ENCODE data around the gene DUOX1.

DUOX1 gene

DNA sequence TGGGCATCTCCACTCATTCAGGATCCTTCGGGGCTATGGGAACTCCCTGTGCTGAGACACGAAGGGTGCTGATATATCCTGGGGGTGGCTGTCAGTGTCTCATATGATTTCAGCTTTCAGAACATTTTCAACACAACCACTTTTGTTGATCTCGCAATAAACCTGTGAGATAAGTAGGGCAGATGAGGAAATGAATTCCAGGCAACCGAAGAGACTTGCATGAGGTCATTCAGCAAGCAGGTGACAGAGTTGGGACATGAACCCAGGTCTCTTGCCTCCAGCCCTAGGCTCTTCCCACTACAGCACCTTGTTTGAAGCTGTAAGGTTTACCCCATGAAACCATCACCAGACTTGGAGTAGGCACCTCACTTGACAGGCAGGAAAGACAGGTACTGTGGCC lies 16.6 kb downstream of the DUOX1 start:
- peak; percentile 46 to 68 for DNase-seq (ENCODE audit: low read depth in 1 of 2, low spot score in 1 of 2)
- in situ Hi-C loops (cut with HindIII; ENCODE audit: low pct_unique_long_range_greater_than_20kb, low sequenced_read_pairs) = no loop called here
- no peak for TF ChIP-seq JUND (IDR thresholded peaks at IDR 0.05; ENCODE audit: low read depth)

DNA sequence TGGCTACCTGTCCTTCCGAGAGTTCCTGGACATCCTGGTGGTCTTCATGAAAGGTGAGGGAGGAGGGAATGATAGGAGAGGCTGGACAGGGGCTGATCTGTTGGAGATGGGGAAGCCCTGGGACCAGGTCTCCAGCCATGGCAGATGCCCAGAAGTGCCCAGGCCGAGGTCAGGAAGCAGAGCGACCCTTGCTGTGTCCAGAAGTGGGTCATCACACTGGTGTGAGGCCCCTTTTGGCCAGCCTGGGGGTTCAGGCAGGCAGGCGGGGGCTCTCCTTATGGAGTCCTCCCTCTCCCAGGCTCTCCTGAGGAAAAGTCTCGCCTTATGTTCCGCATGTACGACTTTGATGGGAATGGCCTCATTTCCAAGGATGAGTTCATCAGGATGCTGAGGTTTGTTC lies 17.8 kb downstream of the DUOX1 start:
- no peak for TF ChIP-seq JUND (IDR thresholded peaks at IDR 0.05; ENCODE audit: low read depth)
- in situ Hi-C loops (cut with HindIII; ENCODE audit: low pct_unique_long_range_greater_than_20kb, low sequenced_read_pairs) = no loop called here

DNA sequence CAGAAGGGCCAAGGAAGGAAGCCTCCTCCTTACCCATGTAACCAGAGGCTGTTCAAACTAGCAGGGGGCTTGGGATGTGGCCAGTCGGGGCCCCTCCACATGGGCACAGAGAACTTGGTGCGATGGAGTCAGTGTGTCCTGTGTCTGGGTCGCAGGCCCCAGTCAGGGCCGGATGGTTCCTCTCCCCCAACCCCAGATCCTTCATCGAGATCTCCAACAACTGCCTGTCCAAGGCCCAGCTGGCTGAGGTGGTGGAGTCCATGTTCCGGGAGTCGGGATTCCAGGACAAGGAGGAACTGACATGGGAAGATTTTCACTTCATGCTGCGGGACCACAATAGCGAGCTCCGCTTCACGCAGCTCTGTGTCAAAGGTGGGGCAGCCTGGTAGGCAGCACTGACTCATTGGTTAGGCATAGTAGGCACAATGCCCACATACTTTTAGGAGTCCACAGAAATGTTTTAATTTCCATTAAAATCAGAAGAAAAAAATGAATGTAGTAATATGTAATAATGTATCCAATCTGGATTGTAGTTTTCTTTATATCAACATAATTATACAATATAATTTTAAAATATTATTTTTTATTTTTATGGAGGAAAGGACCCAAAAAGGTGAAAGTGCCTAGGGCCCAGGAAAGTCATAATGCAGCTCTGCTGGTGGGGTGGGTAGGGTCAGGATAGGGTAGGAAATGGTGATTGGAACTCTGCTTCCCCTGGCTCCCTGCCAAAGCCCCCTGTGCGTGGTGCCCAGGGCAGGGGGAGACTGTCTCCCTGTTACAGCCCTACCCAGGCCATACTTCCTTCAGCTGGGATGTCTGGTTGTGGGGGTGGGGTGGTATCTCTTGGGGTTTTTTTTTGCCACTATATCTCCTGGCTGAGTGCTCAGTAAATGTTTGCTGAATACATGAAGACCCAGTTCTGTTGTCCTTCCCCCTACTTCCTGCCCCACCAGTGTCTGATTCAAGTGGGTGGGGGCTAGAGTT lies 18.6 kb downstream of the DUOX1 start:
- no peak for DNase-seq (ENCODE audit: low read depth in 1 of 2, low spot score in 1 of 2)
- in situ Hi-C loops (cut with HindIII; ENCODE audit: low pct_unique_long_range_greater_than_20kb, low sequenced_read_pairs) = no loop called here
- no peak for TF ChIP-seq JUND (IDR thresholded peaks at IDR 0.05; ENCODE audit: low read depth)

More for the DNA sequence above, 17.8 kb downstream of the DUOX1 start:
- no peak for DNase-seq (ENCODE audit: low read depth in 1 of 2, low spot score in 1 of 2)

DNA sequence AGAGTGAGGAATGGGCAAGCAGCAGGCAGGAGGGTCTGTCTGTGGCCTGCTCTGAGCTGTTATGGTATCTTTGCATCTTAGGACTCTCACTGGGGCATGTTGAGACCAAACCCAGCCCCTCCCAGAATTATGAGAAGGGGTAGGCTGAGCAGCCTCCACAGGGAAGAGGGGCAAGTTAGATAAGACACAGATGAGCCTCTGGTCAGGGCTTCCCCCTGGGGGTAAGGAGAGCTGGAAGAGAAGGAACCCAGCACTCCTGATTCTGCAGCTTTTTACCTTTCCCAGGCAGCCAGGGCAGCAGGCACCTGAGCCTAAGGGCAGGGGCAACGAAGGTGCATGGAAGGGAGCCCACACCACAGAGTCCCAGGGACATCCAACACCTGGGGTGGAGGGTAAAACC lies 19.3 kb downstream of the DUOX1 start:
- no peak for DNase-seq (ENCODE audit: low read depth in 1 of 2, low spot score in 1 of 2)
- no peak for TF ChIP-seq JUND (IDR thresholded peaks at IDR 0.05; ENCODE audit: low read depth)
- in situ Hi-C loops (cut with HindIII; ENCODE audit: low pct_unique_long_range_greater_than_20kb, low sequenced_read_pairs) = no loop called here

DNA sequence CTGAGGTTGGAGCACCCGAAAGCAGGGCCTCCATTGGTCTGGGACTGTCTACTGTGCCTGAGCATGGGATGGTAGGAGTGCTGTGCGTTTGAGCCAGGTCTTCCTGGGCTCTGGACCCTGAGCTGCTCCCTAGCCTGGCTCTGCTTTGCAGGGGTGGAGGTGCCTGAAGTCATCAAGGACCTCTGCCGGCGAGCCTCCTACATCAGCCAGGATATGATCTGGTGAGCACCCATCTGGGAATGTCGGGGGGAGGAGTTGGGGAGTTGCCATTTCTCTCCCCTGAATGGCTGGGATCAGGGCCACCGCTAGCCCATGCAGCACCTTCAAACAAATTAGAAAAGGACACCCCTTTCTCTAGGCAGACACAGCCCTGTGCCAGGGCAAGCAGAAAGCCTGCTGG lies 20.7 kb downstream of the DUOX1 start:
- no peak for TF ChIP-seq JUND (IDR thresholded peaks at IDR 0.05; ENCODE audit: low read depth)
- no peak for DNase-seq (ENCODE audit: low read depth in 1 of 2, low spot score in 1 of 2)
- in situ Hi-C loops (cut with HindIII; ENCODE audit: low pct_unique_long_range_greater_than_20kb, low sequenced_read_pairs) = no loop called here

DNA sequence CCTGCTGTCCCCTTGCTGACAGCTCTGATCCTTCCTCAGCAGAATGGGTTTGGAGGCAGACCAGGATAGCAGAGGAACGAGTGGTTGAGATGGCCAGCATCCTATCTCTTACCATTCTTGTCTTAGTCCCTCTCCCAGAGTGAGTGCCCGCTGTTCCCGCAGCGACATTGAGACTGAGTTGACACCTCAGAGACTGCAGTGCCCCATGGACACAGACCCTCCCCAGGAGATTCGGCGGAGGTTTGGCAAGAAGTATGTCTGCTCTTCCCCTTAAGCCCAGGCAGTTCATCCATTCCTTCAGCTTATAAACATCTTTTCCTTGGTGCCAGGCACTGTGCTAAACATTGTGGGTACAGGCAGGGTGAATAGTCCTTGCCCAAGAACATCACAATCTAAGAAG lies 21.2 kb downstream of the DUOX1 start:
- no peak for TF ChIP-seq JUND (IDR thresholded peaks at IDR 0.05; ENCODE audit: low read depth)
- in situ Hi-C loops (cut with HindIII; ENCODE audit: low pct_unique_long_range_greater_than_20kb, low sequenced_read_pairs) = no loop called here
- no peak for DNase-seq (ENCODE audit: low read depth in 1 of 2, low spot score in 1 of 2)

DNA sequence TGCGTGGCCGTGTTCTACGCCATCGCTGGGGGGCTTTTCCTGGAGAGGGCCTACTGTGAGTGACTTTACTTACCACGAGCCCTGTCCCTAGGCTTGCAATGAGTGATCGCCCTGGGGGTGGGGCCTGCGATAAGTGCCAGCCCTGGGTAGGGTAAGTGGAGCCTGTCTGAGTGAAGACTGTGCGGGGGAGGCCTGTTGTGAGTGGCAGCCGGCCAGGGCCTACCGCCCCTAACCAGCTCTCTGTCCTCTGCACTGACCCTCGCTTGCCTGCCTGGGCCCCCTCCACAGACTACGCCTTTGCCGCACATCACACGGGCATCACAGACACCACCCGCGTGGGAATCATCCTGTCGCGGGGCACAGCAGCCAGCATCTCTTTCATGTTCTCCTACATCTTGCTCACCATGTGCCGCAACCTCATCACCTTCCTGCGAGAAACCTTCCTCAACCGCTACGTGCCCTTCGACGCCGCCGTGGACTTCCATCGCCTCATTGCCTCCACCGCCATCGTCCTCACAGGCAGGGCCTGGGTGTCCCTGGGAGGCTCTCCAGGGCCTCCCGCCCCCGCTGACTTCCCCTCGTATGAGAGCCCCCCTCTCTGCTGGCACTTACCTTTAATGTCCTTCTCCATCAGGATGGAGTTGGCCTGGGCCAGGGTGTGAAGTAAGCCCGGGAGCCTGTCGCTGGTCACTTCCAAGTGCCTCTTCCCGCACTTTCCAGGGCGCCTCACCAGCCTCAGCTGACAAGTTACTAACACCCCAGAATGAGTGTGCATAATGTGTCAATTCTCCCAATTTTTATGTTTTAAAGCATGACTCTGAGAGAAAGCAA lies 22.4 kb downstream of the DUOX1 start:
- in situ Hi-C loops (cut with HindIII; ENCODE audit: low pct_unique_long_range_greater_than_20kb, low sequenced_read_pairs) = no loop called here
- no peak for TF ChIP-seq JUND (IDR thresholded peaks at IDR 0.05; ENCODE audit: low read depth)
- DNase-seq (ENCODE audit: low read depth in 1 of 2, low spot score in 1 of 2) = no peak

DNA sequence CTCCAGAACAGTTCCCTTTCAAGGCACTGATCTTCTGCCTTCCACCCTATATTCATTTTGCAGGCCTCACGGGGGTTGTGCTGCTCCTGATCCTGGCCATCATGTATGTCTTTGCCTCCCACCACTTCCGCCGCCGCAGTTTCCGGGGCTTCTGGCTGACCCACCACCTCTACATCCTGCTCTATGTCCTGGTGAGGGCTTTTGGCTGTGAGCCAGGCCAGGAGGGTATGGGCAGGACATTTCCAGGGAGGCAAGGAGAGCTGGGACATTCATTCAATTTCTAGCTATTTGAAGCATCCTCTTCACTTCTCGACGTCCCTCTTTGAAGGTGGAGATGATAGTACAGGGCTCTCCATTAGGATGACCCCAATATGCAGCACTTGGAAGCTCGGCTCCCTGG lies 25.9 kb downstream of the DUOX1 start:
- no peak for TF ChIP-seq JUND (IDR thresholded peaks at IDR 0.05; ENCODE audit: low read depth)
- in situ Hi-C loops (cut with HindIII; ENCODE audit: low pct_unique_long_range_greater_than_20kb, low sequenced_read_pairs) = no loop called here
- no peak for DNase-seq (ENCODE audit: low read depth in 1 of 2, low spot score in 1 of 2)

DNA sequence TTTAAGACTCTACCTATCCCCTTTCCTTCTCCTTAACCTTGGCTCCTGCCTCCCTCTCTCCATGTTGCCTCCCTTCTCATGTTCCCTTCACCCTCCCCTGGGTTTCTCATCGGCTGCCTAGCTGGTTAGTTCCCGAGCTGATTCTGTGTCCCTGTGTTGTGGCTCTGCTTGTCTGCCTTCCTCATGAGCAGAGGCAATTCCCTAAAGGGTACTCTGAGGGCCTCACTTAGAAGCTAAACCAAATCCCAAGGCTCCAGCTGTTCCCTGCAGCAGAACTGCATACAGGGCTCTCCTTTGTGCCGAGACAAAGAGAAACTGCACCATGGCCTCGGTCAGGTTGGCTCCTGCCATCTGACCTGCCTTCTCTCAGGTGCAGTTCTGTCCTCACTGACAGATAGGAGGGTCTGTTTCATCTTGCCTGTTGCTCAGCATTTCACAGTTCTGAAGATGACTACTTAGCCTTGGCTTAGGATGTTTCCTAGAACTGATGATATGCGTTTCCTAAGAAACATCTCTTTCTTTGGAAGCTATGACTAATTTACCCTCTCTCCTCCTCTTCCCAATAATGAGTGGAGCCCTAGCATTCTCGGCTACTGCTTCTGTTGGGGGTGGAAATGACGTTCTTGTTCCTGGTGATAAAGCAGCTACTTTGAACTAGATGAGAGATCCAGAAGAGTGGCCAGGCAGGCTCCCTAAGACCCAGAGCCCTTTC lies 27.1 kb downstream of the DUOX1 start:
- no peak for TF ChIP-seq JUND (IDR thresholded peaks at IDR 0.05; ENCODE audit: low read depth)
- in situ Hi-C loops (cut with HindIII; ENCODE audit: low pct_unique_long_range_greater_than_20kb, low sequenced_read_pairs) = no loop called here
- no peak for DNase-seq (ENCODE audit: low read depth in 1 of 2, low spot score in 1 of 2)

DNA sequence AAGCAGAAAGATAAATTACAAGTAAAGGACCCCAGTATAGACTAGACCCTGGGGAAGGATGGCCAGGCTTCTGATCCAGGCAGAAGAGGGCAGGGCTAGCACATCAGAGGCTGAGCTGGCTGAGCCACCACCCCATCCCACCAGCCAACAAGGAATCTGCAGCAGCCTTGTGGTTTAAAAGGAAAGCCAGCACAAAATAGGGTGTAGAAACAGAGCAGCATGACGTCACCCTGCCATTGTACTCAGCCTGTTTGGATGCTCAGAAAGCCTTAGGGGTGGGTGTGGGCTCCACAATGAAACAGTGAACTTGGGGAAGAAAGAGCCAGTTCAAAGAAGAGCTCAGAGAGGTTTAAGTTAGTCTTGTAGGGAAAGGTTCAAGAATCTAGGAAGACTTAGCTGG lies 28.2 kb downstream of the DUOX1 start:
- no peak for TF ChIP-seq JUND (IDR thresholded peaks at IDR 0.05; ENCODE audit: low read depth)
- in situ Hi-C loops (cut with HindIII; ENCODE audit: low pct_unique_long_range_greater_than_20kb, low sequenced_read_pairs) = no loop called here
- DNase-seq (ENCODE audit: low read depth in 1 of 2, low spot score in 1 of 2) = no peak

DNA sequence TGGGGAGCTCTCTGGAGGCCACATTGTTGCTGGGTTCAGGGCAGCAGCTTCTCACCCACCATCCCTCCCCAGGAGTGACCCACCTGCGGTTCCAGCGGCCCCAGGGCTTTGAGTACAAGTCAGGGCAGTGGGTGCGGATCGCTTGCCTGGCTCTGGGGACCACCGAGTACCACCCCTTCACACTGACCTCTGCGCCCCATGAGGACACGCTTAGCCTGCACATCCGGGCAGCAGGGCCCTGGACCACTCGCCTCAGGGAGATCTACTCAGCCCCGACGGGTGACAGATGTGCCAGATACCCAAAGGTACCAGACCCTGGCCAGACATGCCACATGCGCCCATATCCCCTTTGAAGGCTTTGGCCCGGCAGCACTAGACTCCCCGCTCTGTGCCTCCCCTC lies 31.9 kb downstream of the DUOX1 start:
- TF ChIP-seq JUND (IDR thresholded peaks at IDR 0.05; ENCODE audit: low read depth) = no peak
- in situ Hi-C loops (cut with HindIII; ENCODE audit: low pct_unique_long_range_greater_than_20kb, low sequenced_read_pairs) = no loop called here
- no peak for DNase-seq (ENCODE audit: low read depth in 1 of 2, low spot score in 1 of 2)

DNA sequence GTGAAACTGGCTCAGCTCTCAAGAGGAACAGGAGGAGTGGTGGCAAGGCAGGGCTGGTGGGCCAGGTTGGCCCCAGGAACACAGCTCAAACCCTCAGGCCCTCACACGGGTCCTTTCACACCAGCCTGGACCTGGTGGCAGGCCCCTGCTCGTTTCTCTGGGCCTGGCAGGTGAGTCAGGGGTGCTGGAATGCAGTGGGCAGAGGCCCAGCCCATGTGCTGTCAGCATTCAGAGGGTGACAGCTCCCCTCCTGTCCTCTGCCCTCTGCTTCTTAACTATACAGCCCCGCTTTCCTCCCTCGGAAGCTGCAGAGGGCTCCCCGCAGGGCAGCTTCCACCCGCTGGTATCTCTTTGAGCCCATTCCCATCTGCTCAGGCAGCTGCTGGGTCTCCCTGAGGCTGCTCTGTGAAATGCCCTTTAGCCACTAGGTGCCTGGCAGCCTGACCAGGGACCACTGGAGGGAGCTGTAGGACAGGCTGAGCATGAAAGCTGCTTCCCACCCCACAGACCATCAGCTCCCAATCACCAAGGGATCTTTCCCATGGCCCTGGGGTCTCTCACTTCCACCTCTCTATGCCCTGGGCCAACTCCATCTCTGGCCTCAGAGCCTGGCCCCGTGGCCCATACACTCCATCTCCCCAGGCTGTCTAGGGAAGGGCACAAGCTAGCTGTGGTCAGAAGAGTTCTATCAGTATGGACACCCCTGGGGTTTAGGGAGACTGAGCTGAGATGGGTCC lies 33.1 kb downstream of the DUOX1 start:
- TF ChIP-seq JUND (IDR thresholded peaks at IDR 0.05; ENCODE audit: low read depth) = no peak
- in situ Hi-C loops (cut with HindIII; ENCODE audit: low pct_unique_long_range_greater_than_20kb, low sequenced_read_pairs) = no loop called here
- peak; percentile 78 to 93 for DNase-seq (ENCODE audit: low read depth in 1 of 2, low spot score in 1 of 2)
